HG02970 (cell line): ENCODE results near the gene ZNF254.

Experiments used
- ATAC-seq: cut with Tn5 transposase; IDR thresholded peaks from one replicate; pipeline ENCODE4 v1.9.1; 2021; ENCODE audit warnings: mild to moderate bottlenecking, moderate library complexity, moderate number of reproducible peaks; ENCODE audit not compliant: unreplicated experiment, low FRiP score

Gene ZNF254

GRCh38 chr19:24178207-24178606 lies 91.2 kb downstream of the ZNF254 start:
- ATAC-seq, result no peak
